ENCODE results near the gene JOSD1.

JOSD1 gene

DNA sequence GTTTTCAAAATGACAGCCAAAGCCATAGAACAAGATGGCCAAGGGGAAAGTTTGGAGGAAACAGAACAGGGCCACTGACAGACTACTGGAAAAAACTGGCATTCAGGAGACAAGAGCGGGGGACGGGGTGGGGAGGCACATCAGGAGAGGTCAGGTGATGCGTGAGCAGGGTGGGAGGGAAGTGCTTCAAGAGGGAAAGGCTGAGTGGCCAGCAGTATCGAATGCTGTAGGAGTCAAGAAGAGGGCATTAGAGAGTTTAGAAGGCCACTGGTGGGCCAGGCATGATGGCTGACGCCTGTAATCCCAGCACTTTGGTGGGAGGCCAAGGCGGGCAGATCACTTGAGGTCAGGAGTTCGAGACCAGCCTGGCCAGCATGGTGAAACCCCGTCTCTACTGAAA, 13.2 kb upstream of the JOSD1 start:
- Mint-ChIP-seq H3K36me3 (ENCODE audit: low read depth) (peaks cover 43% of the 10 kb centered on the region), H3K27ac (peak overlapping the region; percentile 67)

DNA sequence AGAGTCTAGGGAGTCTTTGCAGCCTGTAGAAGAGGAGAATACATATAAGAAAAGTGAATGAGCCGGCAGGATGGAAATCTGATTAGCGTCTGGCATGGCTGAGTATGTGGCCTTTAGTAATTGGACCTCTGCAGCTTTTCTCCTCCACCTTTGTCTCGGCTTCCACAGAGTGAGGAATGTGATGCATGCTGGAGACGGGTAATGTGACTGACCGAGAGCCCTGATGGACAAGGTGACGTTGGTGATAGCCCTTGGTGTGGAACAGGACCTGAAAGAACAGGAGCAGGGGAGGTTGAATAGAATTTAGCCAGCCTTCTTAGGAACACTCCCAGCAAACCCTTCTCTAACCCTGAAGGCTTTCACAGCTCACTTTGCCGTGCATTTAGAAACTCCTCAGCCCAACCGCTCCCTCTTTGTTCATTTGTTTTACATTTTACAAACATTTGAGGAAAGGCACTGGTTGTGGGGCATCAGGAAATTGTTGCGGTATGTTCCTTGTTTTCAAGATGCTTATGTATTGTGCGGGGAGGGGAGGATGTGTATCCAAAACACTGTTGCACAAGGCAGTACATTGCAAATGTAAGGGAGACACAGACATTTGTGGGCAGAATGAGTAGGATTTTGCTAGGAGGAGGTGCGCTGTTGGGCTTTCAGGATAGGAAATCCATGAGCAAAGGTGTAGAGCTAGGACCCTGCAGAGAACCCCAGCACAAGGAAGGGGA, 11.9 kb upstream of the JOSD1 start:
- Mint-ChIP-seq H3K9me3 (no peaks in the 10 kb centered on the region), H3K4me3 (no peak overlapping the region), H3K27me3 (ENCODE audit: low read depth) (no peaks in the 10 kb centered on the region), H3K4me1 (ENCODE audit: low read depth) (peaks cover 55% of the 10 kb centered on the region), H3K27ac (peak overlapping the region; percentile 67), H3K36me3 (ENCODE audit: low read depth) (peaks cover 44% of the 10 kb centered on the region)

More for the DNA sequence above, 13.2 kb upstream of the JOSD1 start:
- peaks cover 46% of the 10 kb centered on the region for H3K4me1 Mint-ChIP-seq (ENCODE audit: low read depth)
- H3K9me3 Mint-ChIP-seq = no peaks in the 10 kb centered on the region
- H3K27me3 Mint-ChIP-seq (ENCODE audit: low read depth) = no peaks in the 10 kb centered on the region
- no peak overlapping the region for H3K4me3 Mint-ChIP-seq

DNA sequence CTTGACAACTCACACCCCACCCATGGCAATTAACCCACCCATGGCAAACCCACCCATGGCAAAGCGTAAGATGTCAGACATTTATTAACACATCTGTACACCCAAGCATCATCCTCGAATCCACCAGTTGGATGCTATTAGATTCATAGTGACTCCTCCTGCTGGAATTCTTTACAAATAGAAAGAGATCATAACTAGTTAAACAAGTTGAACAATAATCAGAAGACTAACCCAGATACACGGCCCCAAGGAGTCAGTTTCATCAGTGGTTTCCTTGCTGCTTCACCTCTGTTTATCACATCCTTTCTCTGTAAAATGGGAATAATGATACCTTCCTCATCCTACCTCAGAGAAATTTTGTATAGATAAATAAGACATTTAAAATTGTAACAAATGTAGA, 10.1 kb upstream of the JOSD1 start:
- H3K27me3 Mint-ChIP-seq (ENCODE audit: low read depth) = no peaks in the 10 kb centered on the region
- peaks cover 67% of the 10 kb centered on the region for H3K4me1 Mint-ChIP-seq (ENCODE audit: low read depth)
- no peaks in the 10 kb centered on the region for H3K9me3 Mint-ChIP-seq
- peaks cover 39% of the 10 kb centered on the region for H3K36me3 Mint-ChIP-seq (ENCODE audit: low read depth)
- H3K4me3 Mint-ChIP-seq = no peak overlapping the region
- H3K27ac Mint-ChIP-seq = no peak overlapping the region

DNA sequence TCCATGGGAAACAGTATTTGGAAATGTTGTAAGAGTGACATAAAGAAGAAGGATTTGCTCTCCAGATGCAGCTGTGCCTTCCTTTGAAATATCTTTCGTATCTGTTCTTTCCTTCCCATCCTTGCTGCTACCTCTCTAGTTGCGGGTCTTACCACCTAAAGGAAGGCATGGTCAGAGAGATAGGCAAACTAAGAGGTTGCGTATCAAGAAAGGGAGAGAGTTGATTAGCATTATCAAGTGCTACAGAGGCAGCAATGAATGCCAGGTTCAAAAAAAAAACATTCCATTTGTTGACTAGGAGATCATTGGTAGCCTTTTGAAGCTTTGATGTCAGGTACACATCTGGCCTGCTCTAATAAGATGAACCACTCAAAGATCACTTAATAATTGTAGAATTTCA, 9.6 kb upstream of the JOSD1 start:
- peaks cover 65% of the 10 kb centered on the region for H3K4me1 Mint-ChIP-seq (ENCODE audit: low read depth)
- H3K36me3 Mint-ChIP-seq (ENCODE audit: low read depth) = peaks cover 38% of the 10 kb centered on the region
- H3K27me3 Mint-ChIP-seq (ENCODE audit: low read depth) = no peaks in the 10 kb centered on the region
- no peak overlapping the region for H3K27ac Mint-ChIP-seq
- H3K9me3 Mint-ChIP-seq = no peaks in the 10 kb centered on the region
- no peak overlapping the region for H3K4me3 Mint-ChIP-seq

DNA sequence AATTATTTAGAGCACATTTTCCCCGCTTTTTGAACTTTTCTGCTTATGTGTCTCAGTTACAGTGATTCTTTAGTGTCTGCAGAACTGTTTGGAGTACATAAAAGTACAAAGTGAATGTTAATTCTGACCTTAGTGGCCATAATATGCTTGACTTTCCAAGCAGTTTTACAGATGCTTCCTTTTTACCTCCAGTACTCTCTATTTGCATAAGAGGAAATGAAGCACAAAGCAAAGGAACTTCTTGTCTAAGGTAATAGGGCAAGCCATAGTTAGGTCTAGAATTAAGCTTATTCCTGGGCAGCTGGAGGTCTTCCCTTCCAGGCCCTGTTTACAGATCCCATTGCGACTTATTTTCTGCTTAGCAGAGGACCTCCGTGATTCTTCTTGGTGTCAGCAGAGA, 8.6 kb upstream of the JOSD1 start:
- H3K4me1 Mint-ChIP-seq (ENCODE audit: low read depth) = peaks cover 66% of the 10 kb centered on the region
- peak overlapping the region; percentile 56 for H3K4me3 Mint-ChIP-seq

DNA sequence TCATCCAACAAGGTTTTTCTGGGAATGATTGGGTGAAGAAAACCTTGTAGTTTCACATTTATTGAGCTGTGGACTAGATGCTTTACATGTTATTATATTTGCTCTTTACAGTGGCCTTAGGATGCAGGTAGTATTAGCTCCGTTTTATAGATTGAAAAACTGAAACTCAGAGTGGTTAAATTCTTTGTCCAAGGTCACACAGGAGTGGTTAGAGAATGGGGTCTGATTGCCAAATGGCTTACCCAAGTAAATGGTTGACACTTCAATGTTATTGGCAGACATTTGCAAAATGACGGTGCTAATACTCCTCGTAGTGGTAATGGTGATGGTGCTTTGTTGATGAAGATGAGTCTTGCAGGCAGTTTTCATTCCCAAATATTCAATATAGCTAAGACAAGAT, 7.2 kb upstream of the JOSD1 start:
- H3K27me3 Mint-ChIP-seq (ENCODE audit: low read depth) = no peaks in the 10 kb centered on the region
- peaks cover 25% of the 10 kb centered on the region for H3K36me3 Mint-ChIP-seq (ENCODE audit: low read depth)
- H3K4me1 Mint-ChIP-seq (ENCODE audit: low read depth) = peaks cover 58% of the 10 kb centered on the region
- peak overlapping the region; percentile 22 for H3K27ac Mint-ChIP-seq
- H3K4me3 Mint-ChIP-seq = peak overlapping the region; percentile 94
- no peaks in the 10 kb centered on the region for H3K9me3 Mint-ChIP-seq

More for the DNA sequence above, 8.6 kb upstream of the JOSD1 start:
- H3K27me3 Mint-ChIP-seq (ENCODE audit: low read depth) = no peaks in the 10 kb centered on the region
- peak overlapping the region; percentile 68 for H3K27ac Mint-ChIP-seq
- H3K36me3 Mint-ChIP-seq (ENCODE audit: low read depth) = peaks cover 29% of the 10 kb centered on the region
- no peaks in the 10 kb centered on the region for H3K9me3 Mint-ChIP-seq

DNA sequence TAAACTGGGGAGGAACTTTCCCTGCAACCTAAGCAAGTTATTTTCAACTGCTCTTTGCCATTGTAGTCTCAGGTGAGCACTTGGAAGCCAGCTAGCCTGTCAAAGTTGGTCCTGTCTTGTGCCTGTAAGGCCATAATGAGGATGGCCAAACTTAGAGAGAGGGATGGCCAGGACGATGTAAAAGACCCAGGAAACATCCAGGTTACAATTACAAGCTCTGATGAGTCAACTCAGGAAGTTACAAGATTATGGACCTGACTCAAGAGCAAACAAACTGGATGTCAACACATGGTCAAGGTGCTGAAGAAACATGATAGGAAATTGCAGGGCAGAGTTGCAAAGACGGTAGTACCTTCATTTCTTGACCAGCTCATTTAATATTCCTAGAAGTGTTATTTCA, 6.6 kb upstream of the JOSD1 start:
- Mint-ChIP-seq H3K9me3 (no peaks in the 10 kb centered on the region), H3K27me3 (ENCODE audit: low read depth) (no peaks in the 10 kb centered on the region), H3K27ac (peak overlapping the region; percentile 92), H3K4me3 (peak overlapping the region; percentile 94), H3K36me3 (ENCODE audit: low read depth) (peaks cover 21% of the 10 kb centered on the region), H3K4me1 (ENCODE audit: low read depth) (peaks cover 55% of the 10 kb centered on the region)

DNA sequence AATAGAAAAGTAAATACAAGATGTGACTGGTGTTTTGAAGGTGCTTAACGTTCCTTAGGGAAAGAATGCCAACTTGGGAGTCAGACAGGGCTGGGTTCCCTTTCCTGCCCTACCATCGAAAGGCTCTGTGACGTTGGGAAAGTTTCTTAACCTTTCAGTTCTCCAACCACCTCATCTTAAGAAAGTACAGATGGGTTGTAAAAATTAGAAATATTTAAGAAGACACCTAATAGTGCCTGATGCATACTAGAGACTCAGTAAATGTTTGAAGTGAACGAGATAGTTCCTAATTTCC, 6.1 kb upstream of the JOSD1 start:
- no peaks in the 10 kb centered on the region for H3K9me3 Mint-ChIP-seq
- no peaks in the 10 kb centered on the region for H3K27me3 Mint-ChIP-seq (ENCODE audit: low read depth)
- peaks cover 50% of the 10 kb centered on the region for H3K4me1 Mint-ChIP-seq (ENCODE audit: low read depth)

DNA sequence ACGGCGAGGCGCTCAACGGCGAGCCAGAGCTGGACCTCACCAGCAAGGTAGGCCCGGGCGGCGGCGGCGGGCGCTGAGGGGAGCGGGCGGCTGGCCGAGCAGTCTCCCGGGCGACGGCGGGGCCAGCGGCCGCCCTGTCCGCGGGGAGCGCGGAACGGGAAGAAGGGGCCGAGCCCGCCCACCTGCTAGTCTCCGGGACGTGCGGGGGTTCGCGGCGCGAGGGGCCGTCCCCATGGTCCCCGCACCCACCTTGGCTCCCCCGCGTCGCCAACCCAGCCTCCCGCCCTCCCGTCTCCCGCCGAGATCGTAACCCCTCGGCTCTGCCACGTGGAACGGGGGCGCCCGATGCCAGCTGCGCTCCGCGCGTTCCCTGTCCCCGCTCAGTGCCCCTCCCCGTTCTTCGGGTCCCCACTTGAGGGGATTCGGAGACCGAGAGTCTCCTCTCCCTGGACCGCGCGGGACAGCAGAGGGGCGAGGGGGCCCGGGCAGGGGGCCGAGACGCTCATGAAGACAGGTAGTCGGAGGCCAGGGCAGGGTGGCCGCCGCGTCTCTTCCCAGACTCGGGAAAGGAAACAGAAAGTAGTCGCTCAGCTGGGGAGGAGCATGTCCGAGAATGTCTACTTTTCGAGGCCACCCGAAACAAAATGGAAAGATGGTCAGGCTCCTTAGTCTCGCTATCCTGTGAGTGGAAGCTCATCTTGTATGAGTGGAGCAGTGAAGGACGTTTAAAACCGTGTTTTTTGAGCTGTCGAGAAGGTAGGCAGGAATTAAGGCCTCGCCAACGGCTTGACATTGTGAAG, 5.6 kb upstream of the JOSD1 start:
- Mint-ChIP-seq H3K27me3 (ENCODE audit: low read depth) (no peaks in the 10 kb centered on the region), H3K36me3 (ENCODE audit: low read depth) (peaks cover 20% of the 10 kb centered on the region), H3K4me1 (ENCODE audit: low read depth) (peaks cover 53% of the 10 kb centered on the region), H3K27ac (peak overlapping the region; percentile 92), H3K9me3 (no peaks in the 10 kb centered on the region), H3K4me3 (peak overlapping the region; percentile 94)

More for the DNA sequence above, 6.1 kb upstream of the JOSD1 start:
- Mint-ChIP-seq H3K27ac (peak overlapping the region; percentile 92), H3K36me3 (ENCODE audit: low read depth) (peaks cover 20% of the 10 kb centered on the region), H3K4me3 (peak overlapping the region; percentile 94)

DNA sequence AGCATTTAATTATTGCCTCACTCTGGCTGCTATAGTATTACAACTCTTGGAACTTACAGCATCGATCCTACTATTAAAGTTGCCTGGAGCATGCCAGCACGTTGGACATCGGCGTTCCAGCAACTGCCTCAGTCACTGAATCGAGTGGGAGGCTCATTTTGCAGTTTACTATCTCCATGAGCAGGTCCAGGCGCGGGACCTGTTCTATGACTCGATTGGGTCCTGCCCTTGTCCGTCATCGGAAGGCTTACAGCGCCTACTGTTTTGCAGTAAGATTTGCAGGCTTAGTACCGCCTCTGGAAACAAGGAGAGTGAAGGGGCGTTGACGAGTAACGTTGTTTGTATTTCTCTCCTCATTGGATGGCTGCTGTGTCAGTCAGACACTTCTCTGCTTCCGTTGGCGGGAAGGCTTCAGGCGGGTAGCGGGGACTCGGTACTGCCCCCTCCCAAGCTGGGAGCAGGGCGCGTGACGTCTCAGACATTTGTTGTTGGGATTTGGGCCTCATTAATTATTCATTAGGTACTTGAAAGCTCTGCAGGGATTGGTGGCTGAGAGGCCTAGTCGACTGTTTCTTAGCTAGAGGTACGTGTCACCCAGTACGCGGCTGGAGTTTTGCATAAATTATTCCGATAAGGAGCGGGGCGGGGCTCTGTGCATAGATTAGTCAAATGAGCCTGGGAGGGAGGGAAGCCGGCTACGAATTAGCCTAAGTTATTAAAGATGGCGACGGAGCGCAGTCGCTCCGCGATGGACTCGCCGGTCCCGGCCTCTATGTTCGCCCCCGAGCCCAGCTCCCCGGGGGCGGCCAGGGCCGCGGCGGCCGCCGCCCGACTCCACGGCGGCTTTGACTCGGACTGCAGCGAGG, 4.7 kb upstream of the JOSD1 start, which contains the start of gene GTPBP1:
GTPBP1 (plus strand) TSS at position 710 of the 866 bp plus-strand sequence; CDS start at position 722, 12 bp downstream.
- no peaks in the 10 kb centered on the region for H3K27me3 Mint-ChIP-seq (ENCODE audit: low read depth)
- H3K9me3 Mint-ChIP-seq = no peaks in the 10 kb centered on the region
- H3K27ac Mint-ChIP-seq = peak within 1 kb of the TSS; percentile 98
- H3K4me3 Mint-ChIP-seq = peak within 1 kb of the TSS; percentile 94
- peaks cover 14% of the 10 kb centered on the region for H3K36me3 Mint-ChIP-seq (ENCODE audit: low read depth)
- H3K4me1 Mint-ChIP-seq (ENCODE audit: low read depth) = peaks cover 48% of the 10 kb centered on the region

DNA sequence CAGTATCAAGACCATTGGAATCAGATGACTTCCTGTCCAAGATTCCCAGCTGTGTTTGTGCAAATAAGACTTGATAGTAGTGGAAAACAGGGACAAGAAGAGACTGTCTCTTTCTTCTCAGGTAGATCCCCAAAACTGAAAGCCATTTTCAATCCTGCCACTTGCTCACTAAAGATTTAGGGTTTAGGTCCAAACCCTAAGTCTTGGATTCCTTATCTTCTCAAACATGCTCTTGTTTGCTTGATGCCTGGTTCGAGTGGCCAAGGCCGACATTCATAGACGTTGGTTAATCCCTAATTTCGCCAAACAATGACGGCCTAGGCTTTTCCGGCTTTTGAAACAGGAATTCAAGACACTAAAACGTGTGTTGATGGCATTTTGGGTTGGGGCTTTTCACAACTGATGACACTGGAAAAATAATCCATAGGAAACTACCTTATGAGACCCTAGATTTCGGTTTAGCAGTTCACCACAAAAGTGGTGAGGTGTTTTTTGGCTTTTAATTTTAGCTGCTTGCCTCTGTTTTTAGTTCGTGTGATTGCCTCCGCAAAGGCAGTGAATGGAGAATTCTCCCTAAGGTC, 4.0 kb upstream of the JOSD1 start:
- no peaks in the 10 kb centered on the region for H3K9me3 Mint-ChIP-seq
- no peaks in the 10 kb centered on the region for H3K27me3 Mint-ChIP-seq (ENCODE audit: low read depth)
- H3K27ac Mint-ChIP-seq = peak overlapping the region; percentile 98
- H3K4me3 Mint-ChIP-seq = peak overlapping the region; percentile 84
- H3K4me1 Mint-ChIP-seq (ENCODE audit: low read depth) = peaks cover 47% of the 10 kb centered on the region
- peaks cover 14% of the 10 kb centered on the region for H3K36me3 Mint-ChIP-seq (ENCODE audit: low read depth)

DNA sequence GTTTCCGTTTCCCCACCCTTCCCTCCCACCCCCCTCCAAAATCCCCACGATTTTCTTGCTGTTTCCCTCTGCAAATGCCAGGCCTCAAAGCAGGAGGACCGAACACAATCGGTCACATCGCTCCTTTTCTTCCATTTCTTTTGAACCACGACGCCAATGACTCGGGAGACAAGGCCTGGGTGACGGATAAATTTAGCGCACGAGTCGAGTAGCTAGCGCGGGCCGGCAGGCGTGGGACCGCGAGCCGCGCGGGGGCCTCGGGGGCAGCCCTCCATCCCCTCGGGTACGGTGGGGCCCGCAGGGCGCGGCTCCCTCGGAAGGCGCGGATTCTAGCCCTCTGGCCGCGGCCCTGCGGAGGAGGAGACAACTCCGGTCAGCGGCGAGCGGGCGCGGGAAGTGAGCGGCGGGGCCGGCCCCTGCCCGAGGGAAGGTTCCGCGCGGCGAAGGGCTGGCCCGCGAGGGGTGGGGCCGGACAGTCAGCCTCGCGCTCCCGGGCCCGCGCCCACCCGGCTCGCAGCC, 414 bp downstream of the JOSD1 start:
- H3K36me3 Mint-ChIP-seq (ENCODE audit: low read depth) = peaks cover 16% of the 10 kb centered on the region
- peak overlapping the region; percentile 88 for H3K27ac Mint-ChIP-seq
- no peaks in the 10 kb centered on the region for H3K27me3 Mint-ChIP-seq (ENCODE audit: low read depth)
- H3K4me3 Mint-ChIP-seq = peak overlapping the region; percentile 89
- H3K9me3 Mint-ChIP-seq = no peaks in the 10 kb centered on the region
- peaks cover 49% of the 10 kb centered on the region for H3K4me1 Mint-ChIP-seq (ENCODE audit: low read depth)

DNA sequence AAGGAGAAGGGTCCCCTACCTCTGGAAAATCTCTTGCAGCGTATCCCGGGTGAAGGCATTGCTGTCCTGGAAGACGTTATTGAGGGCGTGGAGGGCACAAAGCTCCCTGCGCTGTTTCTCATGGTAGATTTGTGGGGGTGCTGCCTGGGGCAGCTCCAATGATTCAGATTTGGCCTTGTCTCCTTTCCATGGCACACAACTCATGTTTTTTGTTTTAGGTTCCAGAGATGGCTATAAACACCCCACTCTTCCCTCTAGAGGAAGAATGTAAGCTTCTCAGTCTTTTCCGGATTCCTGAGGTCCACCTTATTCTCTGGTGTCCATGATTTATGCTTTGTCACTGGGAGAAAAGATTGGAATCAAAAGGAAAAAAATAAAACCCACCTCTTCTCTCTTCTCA, 959 bp downstream of the JOSD1 start:
- peak overlapping the region; percentile 86 for H3K4me3 Mint-ChIP-seq
- H3K27ac Mint-ChIP-seq = peak overlapping the region; percentile 88
- H3K36me3 Mint-ChIP-seq (ENCODE audit: low read depth) = peaks cover 20% of the 10 kb centered on the region
- no peaks in the 10 kb centered on the region for H3K27me3 Mint-ChIP-seq (ENCODE audit: low read depth)
- peaks cover 46% of the 10 kb centered on the region for H3K4me1 Mint-ChIP-seq (ENCODE audit: low read depth)
- H3K9me3 Mint-ChIP-seq = no peaks in the 10 kb centered on the region

DNA sequence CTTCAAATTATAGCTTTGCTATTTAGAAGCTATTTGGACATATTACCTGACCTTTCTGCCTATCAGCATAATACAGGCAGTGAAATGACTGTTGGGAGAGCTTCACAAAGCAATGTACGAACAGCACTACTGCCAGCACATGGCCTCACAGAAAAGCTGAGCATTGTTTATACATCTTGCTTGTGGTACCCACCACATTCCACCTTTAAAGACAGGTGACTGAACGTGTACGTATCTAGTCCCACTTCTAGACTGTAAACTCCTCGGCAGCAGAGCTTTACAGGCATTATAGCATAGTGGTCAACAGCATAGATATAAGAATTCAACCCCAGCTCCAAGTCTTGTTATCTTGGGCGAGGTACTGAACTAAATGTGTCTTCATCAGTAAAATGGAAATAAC, 1.6 kb downstream of the JOSD1 start:
- Mint-ChIP-seq H3K36me3 (ENCODE audit: low read depth) (peaks cover 23% of the 10 kb centered on the region), H3K4me1 (ENCODE audit: low read depth) (peaks cover 43% of the 10 kb centered on the region), H3K27ac (peak overlapping the region; percentile 88), H3K9me3 (no peaks in the 10 kb centered on the region), H3K4me3 (peak overlapping the region; percentile 86), H3K27me3 (ENCODE audit: low read depth) (no peaks in the 10 kb centered on the region)

Data from T-helper 1 cell treated with Interleukin-12 subunit alpha and Interleukin-12 subunit beta and Interleukin-4 antibody, amounts not matched to agents 30 μg/mL and 1 μg/mL, for 36 hours (primary cell).